GM21529 (cell line): ENCODE data around the gene ASB4.
"Not testable (repeated sequence)": the region's sequence is repeated elsewhere in the genome, so short reads cannot be mapped to it uniquely, and the experiment has no call there.

Experiments used
- ATAC-seq: cut with Tn5 transposase; IDR thresholded peaks from one replicate; pipeline ENCODE4 v1.9.1; 2021; ENCODE audit not compliant: unreplicated experiment

The ASB4 gene

GRCh38 chr7:95549818-95550529 lies 64.2 kb downstream of the ASB4 start:
- ATAC-seq = no peak

GRCh38 chr7:95550546-95550945 lies 64.8 kb downstream of the ASB4 start:
- no peak for ATAC-seq

GRCh38 chr7:95552010-95552926 lies 66.5 kb downstream of the ASB4 start:
- not testable (repeated sequence) for ATAC-seq

- no peak for ATAC-seq
Observed at GRCh38 chr7:95553939-95554338, 68.2 kb downstream of the ASB4 start.

- no peak for ATAC-seq
Observed at GRCh38 chr7:95556777-95557176, 71.0 kb downstream of the ASB4 start.

GRCh38 chr7:95558864-95559263 lies 73.1 kb downstream of the ASB4 start:
- no peak for ATAC-seq

GRCh38 chr7:95560674-95561073 lies 74.9 kb downstream of the ASB4 start:
- ATAC-seq = no peak

GRCh38 chr7:95569720-95570119 lies 84.0 kb downstream of the ASB4 start:
- no peak for ATAC-seq

GRCh38 chr7:95577137-95577536 lies 91.4 kb downstream of the ASB4 start:
- ATAC-seq = no peak

- ATAC-seq = no peak
Observed at GRCh38 chr7:95578299-95578855, 92.6 kb downstream of the ASB4 start.

- no peak for ATAC-seq
Observed at GRCh38 chr7:95579318-95579717, 93.6 kb downstream of the ASB4 start.

GRCh38 chr7:95581467-95581866 lies 95.7 kb downstream of the ASB4 start:
- no peak for ATAC-seq

- ATAC-seq = no peak
Observed at GRCh38 chr7:95582578-95583293, 97.0 kb downstream of the ASB4 start.

GRCh38 chr7:95583834-95584621 lies 98.3 kb downstream of the ASB4 start:
- no peak for ATAC-seq

GRCh38 chr7:95584769-95585425 lies 99.2 kb downstream of the ASB4 start:
- ATAC-seq = no peak

GRCh38 chr7:95585426-95585789 lies 99.7 kb downstream of the ASB4 start:
- no peak for ATAC-seq

GRCh38 chr7:95586951-95587301 lies 101.2 kb downstream of the ASB4 start:
- no peak for ATAC-seq

- no peak for ATAC-seq
Observed at GRCh38 chr7:95589031-95589430, 103.3 kb downstream of the ASB4 start.

GRCh38 chr7:95589766-95590165 lies 104.0 kb downstream of the ASB4 start:
- no peak for ATAC-seq
